ENCODE data around the gene OBSCN. TPM values are rescaled to one million over a fixed set of nuclear protein-coding genes. Genes with fewer than 3 reads are reported as not detected.

The OBSCN gene
- total RNA-seq, 1 experiment from 2014 or later = 33.3 TPM

- H3K27ac Mint-ChIP-seq = no peak overlapping the region
Observed at GRCh38 chr1:228358039-228358763, 150.4 kb downstream of the OBSCN start.

More at GRCh38 chr1:228358039-228358763, 150.4 kb downstream of the OBSCN start:
- TF ChIP-seq CTCF (conservative IDR thresholded peaks at IDR 0.05) = no peak
- Histone ChIP-seq H3K4me2 (ENCODE audit: insufficient read depth, insufficient read length, low read length) (no peak overlapping the region), H3K23me2 (ENCODE audit: insufficient read length, low read depth, low read length, poor library complexity, severe bottlenecking) (no peaks in the 10 kb centered on the region), H3K9ac (ENCODE audit: extremely low read depth, insufficient read length, low read length) (no peak overlapping the region), H2BK20ac (ENCODE audit: low read depth, low read length, poor library complexity, severe bottlenecking) (no peak overlapping the region), H3K27ac (ENCODE audit: insufficient read length, low read depth, low read length) (no peak overlapping the region), H3T11ph (ENCODE audit: low read length) (no peak overlapping the region), H2AK5ac (ENCODE audit: insufficient read length, low read length) (no peak overlapping the region), H2BK12ac (ENCODE audit: insufficient read length, low read depth, low read length) (no peak overlapping the region), H4K5ac (ENCODE audit: insufficient read length, low read depth, low read length) (peak overlapping the region; percentile 78), H2BK5ac (ENCODE audit: insufficient read length, low read length) (no peak overlapping the region), H3K18ac (ENCODE audit: insufficient read length, low read depth, low read length) (no peak overlapping the region), H3K56ac (ENCODE audit: insufficient read length, low read depth, low read length) (no peak overlapping the region), H4K20me1 (ENCODE audit: control insufficient read depth, insufficient read depth, insufficient read length) (peaks cover 4% of the 10 kb centered on the region), H3K27me3 (ENCODE audit: insufficient read depth, low read length) (no peaks in the 10 kb centered on the region), H2AFZ (ENCODE audit: low read length) (no peak overlapping the region), H3K79me2 (ENCODE audit: insufficient read depth, low read length) (no peaks in the 10 kb centered on the region), H3K4ac (ENCODE audit: low read depth, low read length) (no peak overlapping the region), H2BK120ac (ENCODE audit: low read depth, low read length, poor library complexity, severe bottlenecking) (no peak overlapping the region), H2BK15ac (ENCODE audit: low read depth, low read length) (no peak overlapping the region), H3K9me3 (ENCODE audit: control insufficient read depth, low read depth, low read length) (no peaks in the 10 kb centered on the region), H3K23ac (ENCODE audit: insufficient read length, low read depth, low read length) (no peak overlapping the region), H4K91ac (ENCODE audit: insufficient read length, low read depth, low read length) (no peak overlapping the region), H3K79me1 (ENCODE audit: insufficient read depth, low read depth, low read length, poor library complexity, severe bottlenecking) (no peaks in the 10 kb centered on the region), H3K4me1 (ENCODE audit: insufficient read depth, low read length) (no peaks in the 10 kb centered on the region), H4K8ac (replicated peaks; ENCODE audit: insufficient read length, low read depth, low read length) (no peak overlapping the region), H3K14ac (ENCODE audit: insufficient read depth, low read length) (no peak overlapping the region; the same call in 1 of the 2 replicates)
- DNase-seq = no peak
- no peaks in the 10 kb centered on the region for H3K9me3 Mint-ChIP-seq
- no peak overlapping the region for H3K4me3 Mint-ChIP-seq
- no CpG with 5 or more reads among the region's 4 CpGs for WGBS (ENCODE audit: extremely low coverage, insufficient read length, low lambda C conversion rate)
- no peaks in the 10 kb centered on the region for H3K27me3 Mint-ChIP-seq (ENCODE audit: low read depth)
- 0 out of 4 replicates have a peak, but pooled peaks cover 0 to 3% of the 10 kb centered on the region in 2 experiments for H3K4me1 Mint-ChIP-seq
- H3K36me3 Mint-ChIP-seq (ENCODE audit: insufficient read depth in 1 of 3, low read depth in 3 of 3) = peaks cover 0 to 3% (median 1%) of the 10 kb centered on the region in 3 experiments; a peak in 3 of 7 replicates

Data from H9 (cell line).